HK-2 (cell line): ENCODE measurements around the gene CBR3.
A peak's percentile ranks its signal among the peaks of the same experiment; 100 is the strongest.
"Not testable (repeated sequence)": the region's sequence is repeated elsewhere in the genome, so short reads cannot be mapped to it uniquely, and the experiment has no call there.

Experiments
- DNase-seq: peaks from one replicate; pipeline ENCODE4 v3.0.0-alpha.2; 2018; ENCODE audit not compliant: unreplicated experiment

The CBR3 gene

DNA sequence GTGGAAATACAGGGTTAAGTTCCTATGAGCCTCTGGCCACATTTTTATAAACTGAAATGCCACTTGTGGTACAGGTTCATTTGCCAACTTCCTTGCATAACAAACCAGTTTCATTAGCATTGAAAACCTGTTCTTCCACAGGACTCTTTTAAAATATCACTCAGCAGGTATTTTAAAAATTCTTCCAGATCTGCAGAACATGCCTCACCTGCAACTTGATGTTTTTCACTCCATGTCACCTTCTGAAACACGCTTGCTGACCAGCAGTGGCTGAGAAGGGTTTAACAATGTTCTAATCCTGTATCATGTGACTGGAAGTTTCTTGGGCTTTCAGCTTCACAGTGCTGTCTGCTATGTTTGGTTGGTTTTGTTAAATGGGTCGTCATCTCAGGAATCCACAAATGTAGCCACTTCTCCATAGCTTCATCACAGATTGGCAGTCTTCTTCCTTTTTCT lies 17.6 kb upstream of the CBR3 start:
- DNase-seq: no peak

DNA sequence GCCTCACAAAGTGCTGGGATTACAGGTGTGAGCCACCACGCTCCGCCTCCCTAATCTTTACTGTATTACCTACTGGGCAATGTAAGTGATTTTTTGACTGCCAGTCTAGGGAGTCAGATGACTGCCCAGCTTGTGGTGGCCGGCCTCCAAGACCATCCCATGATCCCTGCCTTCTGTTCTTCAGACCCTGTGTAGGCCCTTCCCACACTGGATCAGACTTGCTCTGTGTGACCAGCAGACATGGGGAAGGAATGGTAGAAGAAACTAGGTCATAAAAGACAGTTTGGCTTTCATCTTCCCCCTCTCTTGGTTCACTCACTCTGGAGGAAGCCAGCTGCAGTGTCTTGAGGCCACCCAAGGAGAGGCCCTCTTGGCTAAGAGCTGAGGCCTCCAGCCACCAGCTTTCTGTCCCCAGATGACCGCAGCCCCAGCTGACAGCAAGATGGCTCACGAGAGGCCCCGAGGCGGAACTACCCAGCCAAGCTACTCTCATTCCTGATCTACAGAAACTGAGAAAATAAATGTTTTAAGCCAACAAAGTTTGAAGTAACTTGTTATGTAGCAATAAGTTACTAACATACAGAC lies 14.5 kb upstream of the CBR3 start:
- no peak for DNase-seq

DNA sequence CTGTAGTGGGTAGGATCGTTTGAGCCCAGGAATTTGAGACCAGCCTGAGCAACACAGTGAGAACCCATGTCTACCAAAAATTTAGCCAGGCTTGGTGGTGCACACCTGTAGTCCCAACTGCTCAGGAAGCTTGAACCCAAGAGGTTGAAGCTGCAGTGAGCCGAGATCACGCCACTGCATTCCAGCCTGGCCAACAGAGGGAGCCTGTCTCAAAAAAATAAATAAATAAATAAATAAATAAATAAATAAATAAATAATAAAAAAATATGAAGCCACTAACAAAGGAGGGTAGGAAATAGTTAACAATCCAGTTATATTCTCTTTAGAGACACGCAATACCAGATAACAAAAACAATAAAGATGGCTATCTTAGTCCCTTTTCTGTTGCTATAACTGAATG lies 11.9 kb upstream of the CBR3 start:
- no peak for DNase-seq

DNA sequence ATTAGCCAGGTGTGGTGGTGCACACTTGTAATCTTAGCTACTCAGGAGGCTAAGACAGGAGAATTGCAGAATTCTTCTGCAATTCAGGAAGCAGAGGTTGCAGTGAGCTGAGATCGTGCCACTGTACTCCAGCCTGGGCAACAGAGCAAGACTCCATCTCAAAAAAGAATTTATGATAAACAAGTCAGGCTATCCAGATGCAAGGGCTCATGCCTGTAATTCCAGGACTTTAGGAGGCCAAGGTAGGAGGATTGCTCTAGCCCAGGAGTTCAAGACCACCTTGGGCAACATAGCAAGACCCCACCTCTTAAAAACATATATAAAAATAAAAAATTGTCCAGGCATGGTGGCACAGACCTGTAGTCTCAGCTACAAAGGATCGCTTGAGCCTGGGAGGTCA lies 10.5 kb upstream of the CBR3 start:
- DNase-seq: no peak

DNA sequence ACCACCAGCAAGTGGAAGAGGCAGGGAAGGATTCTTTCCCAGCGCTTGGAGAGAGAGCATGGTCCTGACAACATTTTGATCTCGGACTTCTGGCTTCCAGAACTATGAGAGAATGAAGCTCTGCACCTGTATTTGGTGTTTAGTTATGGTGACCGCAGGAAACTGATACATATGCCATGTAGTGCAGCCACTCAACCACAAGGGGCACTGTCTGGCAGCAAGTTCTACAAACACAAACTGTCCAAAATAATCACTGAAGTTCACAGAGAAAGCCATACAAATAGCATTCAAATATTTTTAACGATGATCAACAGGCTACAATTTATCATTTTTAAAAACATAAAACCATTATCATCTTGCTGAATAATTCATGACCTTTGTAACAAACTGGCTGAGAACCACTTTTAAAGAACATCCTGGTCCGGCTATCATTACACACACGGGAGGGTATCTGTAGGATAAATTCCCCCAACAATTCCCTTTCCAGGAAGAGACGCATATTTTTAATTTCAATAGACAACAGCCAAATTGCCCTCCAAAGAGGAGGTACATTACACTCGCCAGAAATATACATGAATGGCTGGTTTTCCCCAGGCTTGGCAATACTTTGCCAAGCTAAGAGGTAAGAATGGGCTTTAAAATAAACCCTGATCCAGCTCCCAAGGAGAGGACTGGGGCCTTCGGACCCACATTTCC lies 9.2 kb upstream of the CBR3 start:
- peak; percentile 27 for DNase-seq

DNA sequence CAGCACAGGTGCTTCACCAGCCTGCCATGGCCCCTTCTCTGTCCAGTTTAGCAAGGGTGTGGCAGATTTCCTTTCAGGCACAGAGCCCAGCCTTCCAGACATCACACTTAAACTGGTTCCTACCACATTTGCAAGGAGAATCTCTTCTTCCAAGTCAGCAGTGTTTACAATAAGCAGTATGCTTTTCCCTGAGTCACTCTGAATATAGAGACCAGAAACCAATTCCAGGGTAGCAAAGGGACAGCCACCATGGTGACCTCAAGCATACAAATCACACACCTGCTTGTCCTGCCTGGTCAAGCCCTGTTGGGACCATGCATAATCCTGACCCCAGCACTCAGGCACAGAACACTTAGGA lies 8.7 kb upstream of the CBR3 start:
- DNase-seq: no peak

DNA sequence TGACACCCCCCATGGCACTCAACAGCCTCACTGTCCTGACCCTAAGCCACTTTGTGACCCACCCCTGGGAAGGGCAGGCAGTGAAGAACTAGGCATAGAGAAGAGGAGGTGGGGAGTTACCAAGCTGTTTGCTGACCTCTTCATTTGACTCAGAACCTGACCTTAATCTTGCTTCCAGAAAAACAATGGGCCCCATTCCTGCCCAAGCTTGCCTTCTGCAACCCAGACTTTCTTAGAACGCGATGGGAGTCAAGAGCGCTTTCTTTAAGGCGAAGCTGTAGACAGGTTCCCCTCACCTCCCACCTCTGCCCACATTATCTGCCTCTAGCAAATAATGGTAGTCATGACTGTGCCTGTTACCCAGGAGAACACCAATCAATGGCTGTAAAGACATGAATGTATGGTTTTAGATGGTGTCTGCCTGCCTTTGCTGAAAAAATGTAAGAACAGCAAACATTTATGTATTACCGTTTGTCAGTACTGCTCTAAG lies 8.2 kb upstream of the CBR3 start:
- DNase-seq: no peak

DNA sequence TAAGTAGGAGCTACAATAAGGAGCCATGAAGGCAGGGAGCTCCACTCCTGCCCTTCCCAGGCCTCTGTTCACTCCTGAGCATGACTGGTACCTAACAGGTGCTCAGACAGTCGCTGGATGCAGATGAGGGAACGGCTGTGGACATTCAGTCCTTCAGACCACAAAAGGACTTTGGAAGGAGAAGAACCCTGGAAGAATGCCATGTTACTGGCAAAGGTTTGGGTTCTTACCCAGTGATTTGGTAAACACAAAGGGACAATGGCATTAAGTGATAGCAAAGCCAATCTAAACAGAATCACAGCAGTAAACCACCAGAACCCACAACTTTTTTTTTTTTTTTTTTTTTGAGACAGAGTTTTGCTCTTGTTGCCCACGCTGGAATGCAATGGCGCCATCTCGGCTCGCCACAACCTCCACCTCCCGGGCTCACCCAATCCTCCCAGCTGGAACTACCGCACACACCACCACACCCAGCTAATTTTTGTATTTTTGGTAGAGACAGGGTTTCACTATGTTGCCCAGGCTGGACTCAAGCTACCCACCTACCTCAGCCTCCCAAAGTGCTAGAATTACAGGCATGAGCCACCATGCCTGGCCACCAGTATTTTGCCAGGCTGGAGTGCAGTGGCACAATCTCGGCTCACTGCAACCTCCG lies 7.5 kb upstream of the CBR3 start:
- no peak for DNase-seq

DNA sequence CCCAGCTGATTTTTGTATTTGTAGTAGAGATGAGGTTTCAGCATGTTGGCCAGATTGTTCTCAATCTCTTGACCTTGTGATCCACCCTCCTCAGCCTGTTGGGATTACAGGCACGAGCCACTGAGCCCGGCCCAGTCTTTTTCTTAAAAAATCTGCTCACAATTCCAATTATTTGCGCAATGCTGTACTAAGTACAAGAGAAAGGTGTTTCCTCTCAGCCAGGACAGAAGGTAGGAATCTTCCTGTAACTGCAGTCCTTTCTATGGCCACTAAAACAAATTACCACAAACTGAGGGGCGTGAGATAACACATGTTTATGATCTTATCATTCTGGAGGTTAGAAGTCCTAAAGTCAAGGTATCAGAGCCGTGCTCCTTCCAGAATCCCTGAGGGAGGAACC lies 6.9 kb upstream of the CBR3 start:
- no peak for DNase-seq

DNA sequence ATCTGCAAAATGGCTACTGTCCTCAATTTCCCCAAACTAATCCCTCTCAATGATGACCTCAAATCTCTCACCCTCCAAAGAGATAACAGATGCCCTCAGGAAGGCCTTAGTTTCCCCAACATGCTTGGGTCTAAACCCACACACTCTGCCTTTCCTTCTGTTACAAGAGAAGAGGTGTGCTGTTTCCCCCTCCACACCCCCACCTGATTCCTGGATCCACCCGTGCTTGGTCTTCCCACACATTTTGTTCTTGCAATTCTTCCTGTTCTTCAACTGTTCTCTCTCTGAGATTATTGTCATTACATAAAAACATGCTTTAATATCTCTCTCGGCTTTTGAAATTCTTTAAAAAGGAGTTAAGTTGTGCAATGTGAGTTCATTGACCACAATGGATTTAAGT lies 5.7 kb upstream of the CBR3 start:
- no peak for DNase-seq

DNA sequence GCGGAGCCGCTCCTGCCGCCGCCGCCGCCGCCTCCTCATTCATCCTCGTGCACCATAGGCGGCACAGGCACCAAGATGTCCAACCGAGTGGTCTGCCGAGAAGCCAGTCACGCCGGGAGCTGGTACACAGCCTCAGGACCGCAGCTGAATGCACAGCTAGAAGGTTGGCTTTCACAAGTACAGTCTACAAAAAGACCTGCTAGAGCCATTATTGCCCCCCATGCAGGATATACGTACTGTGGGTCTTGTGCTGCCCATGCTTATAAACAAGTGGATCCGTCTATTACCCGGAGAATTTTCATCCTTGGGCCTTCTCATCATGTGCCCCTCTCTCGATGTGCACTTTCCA lies 4.5 kb upstream of the CBR3 start:
- not testable (repeated sequence) for DNase-seq

DNA sequence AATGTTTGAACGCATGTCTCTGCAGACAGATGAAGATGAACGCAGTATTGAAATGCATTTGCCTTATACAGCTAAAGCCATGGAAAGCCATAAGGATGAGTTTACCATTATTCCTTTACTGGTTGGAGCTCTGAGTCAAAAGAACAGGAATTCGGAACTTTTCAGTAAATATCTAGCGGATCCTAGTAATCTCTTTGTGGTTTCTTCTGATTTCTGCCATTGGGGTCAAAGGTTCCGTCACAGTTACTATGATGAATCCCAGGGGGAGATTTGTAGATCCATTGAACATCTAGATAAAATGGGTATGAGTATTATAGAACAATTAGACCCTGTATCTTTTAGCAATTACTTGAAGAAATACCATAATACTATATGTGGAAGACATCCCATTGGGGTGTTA lies 4.0 kb upstream of the CBR3 start:
- DNase-seq: not testable (repeated sequence)

DNA sequence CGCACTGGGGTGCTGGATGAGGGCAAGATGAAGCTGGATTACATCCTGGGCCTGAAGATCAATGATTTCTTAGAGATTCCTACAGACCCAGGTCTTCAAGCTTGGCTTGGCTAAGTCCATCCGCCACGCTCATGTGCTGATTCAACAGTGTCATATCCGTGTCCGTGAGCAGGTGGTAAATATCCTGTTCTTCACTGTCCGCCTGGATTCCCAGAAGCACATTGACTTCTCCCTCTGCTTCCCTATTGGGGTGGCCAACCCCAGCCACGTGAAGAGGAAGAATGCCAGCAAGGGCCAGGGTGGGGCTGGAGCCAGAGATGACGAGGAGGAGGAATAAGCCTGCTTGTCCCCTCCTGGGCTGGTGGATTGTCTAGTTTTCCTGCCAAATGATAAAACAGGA lies 2.2 kb upstream of the CBR3 start:
- no peak for DNase-seq

DNA sequence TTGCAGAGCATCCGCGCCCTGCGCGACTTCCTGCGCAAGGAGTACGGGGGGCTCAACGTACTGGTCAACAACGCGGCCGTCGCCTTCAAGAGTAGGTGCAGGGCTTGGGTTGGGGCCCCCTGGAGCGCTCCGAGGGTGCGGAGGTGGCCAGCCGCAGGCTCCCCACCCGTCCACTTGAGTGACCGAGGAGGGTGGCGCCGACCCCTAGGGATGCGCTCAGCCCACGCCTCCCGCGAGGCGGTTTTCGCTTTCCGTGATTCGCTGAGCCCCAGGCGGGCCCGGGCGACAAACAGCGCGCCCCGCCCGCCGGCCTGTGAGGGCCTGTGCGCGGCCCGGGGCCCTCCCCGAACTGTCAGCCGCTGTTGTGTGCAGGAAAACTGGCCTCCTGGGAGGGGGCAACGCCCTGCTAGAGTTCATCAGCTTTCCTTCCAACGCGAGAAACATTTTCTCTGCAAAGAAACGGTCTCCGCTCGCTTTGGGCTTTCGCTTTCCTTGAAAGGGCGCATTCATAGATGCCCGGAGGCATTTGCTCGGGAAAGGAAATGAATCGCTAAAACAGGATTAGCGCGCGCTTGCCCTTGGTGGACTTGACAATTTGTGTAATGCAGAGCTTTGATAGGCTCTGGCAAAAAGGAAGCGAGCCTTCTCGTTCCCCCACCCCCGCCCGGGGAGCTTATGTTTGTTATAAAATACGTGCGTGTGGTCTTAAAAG lies 668 bp downstream of the CBR3 start:
- peak; percentile 62 for DNase-seq

DNA sequence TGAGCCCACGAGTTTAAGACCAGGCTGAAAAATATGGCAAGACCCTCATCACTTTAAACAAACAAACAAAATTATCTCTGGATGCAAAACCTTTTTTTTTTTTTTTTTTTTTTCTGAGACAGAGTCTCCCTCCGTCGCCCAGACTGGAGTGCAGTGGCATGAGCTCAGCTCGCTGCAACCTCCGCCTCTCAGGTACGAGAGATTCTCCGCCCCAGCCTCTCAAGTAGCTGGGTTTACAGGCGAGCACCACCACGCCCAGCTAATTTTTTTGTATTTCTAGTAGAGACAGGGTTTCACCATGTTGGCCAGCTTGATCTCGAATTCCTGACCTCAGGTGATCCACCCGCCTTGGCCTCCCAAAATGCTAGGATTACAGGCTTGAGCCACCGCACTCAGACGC lies 4.9 kb downstream of the CBR3 start:
- not testable (repeated sequence) for DNase-seq

DNA sequence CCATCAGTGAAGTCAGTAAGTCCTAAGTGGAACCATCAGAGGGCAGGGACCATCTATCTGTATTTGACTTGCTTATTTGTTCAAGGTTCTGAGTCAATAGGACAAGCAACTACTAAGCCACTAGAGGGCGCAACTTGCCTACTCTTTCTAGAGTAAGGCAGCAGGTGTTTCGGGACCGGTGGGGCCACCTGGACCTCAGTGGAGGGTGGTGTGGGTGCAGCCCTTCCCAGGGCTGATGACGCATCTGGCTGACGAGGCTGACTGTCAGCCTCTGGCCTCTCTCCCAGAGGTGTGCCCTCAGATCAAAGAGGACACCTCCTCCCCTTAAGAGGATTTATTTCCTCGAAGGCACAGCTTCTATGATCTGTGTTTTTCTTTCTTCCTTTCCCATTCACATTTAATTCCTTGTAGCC lies 6.6 kb downstream of the CBR3 start:
- peak; percentile 81 for DNase-seq

DNA sequence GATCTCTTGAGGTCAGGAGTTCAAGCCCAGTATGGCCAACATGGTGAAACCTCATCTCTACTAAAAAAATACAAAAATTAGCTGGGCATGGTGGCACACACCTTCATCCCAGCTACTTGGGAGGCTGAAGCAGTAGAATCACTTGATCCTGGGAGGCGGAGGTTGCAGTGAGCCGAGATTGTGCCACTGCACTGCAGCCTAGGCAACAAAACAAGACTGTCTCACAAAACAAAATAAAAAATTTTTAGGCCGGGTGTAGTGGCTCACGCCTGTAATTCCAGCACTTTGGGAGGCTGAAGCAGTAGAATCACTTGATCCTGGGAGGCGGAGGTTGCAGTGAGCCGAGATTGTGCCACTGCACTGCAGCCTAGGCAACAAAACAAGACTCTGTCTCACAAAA lies 9.4 kb downstream of the CBR3 start:
- DNase-seq: not testable (repeated sequence)

DNA sequence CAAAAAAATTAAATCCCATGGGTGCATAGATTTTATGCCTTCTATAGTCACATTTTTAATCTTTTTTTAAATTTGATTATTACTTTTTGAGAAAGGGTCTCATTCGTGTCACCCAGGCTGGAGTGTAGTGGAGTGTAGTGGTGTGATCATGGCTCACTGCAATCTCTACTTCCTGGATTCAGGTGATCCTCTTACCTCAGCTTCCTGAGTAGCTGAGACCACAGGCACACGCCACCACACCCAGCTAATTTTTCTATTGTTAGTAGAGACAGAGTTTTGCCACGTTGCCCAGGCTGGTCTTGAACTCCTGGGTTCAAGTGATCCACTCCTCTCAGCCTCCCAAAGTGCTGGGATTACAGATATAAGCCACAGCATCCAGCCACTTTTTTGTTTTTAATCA lies 10.4 kb downstream of the CBR3 start:
- DNase-seq: no peak

DNA sequence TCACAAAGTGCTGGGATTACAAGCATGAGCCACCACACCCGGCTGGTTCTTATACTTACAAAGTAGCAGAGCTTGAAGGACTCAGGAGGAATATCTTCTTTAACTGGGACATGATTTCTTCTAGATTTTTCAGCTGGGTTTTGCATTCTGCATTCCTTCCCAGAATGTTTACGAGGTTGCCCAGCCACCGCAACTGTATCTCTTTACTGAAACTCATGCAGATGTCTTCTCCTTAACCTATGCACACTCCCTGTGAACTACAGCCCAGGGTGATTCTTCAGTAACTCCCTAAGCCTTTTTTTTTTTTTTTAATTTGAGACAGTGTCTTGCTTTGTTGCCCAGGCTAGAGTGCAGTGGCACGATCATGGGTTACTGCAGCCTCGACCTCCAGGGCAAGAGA lies 13.0 kb downstream of the CBR3 start:
- no peak for DNase-seq

DNA sequence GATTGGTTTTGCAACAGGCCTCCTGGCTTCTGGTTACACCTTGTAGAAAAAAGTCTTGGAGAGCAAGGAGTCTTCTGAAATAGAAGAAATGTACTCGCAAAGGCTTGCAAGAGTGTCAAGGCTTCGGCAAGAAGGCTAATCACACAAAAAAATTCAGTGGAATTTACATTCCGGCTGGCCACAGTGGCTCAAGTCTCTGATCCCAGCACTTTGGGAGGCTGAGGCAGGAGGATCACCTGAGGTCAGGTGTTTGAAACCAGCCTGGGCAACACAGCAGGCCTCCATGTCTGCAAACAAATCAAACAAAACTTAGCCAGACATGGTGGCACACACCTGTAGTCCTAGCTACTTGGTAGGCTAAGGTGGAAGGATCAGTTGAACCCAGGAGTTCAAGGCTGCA lies 14.0 kb downstream of the CBR3 start:
- no peak for DNase-seq

DNA sequence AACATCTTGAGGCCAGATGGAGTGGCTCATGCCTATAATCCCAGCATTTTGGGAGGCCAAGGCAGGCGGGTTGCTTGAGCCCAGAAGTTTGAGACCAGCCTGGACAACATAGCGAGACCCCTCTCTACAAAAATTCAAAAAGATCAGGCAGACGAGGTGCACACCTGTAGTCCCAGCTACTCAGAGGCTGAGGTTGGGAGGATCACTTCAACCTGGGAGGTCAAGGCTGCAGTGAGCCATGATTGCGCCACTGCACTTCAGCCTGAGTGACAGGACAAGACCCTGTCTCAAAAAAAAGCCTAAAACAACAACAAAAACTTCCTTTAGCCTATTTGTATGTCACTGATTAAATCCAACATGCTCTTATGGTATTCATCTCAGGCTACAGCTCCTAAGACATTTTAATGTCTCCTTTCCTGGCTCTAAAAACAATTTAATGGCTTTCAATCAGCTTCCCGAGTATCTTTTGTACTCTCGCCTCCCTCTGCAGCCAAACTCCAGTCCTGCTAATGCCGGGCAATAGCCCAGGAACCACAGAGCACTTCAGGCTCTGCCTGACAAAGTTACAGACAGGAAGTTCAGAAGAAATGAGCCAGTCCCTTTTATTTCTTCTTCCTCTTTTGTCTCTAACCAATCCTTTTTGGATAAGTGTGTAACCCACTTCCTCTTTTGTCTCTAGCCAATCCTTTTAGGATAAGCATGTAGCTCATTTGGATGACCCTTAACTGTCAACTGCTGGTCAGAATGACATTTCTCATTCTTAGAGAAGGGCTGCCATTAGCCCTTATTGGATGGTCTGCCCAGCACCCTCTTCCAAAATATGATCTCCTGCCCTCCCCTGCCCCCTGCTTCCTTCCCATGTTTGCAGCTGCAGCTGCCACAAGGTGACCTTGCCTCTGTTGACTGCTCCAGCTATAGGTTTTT lies 15.2 kb downstream of the CBR3 start:
- no peak for DNase-seq
